ENCODE measurements around the gene ANKRD13C.
"Not testable (repeated sequence)": the region's sequence is repeated elsewhere in the genome, so short reads cannot be mapped to it uniquely, and the experiment has no call there.

ANKRD13C gene, protein sequence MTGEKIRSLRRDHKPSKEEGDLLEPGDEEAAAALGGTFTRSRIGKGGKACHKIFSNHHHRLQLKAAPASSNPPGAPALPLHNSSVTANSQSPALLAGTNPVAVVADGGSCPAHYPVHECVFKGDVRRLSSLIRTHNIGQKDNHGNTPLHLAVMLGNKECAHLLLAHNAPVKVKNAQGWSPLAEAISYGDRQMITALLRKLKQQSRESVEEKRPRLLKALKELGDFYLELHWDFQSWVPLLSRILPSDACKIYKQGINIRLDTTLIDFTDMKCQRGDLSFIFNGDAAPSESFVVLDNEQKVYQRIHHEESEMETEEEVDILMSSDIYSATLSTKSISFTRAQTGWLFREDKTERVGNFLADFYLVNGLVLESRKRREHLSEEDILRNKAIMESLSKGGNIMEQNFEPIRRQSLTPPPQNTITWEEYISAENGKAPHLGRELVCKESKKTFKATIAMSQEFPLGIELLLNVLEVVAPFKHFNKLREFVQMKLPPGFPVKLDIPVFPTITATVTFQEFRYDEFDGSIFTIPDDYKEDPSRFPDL

DNA sequence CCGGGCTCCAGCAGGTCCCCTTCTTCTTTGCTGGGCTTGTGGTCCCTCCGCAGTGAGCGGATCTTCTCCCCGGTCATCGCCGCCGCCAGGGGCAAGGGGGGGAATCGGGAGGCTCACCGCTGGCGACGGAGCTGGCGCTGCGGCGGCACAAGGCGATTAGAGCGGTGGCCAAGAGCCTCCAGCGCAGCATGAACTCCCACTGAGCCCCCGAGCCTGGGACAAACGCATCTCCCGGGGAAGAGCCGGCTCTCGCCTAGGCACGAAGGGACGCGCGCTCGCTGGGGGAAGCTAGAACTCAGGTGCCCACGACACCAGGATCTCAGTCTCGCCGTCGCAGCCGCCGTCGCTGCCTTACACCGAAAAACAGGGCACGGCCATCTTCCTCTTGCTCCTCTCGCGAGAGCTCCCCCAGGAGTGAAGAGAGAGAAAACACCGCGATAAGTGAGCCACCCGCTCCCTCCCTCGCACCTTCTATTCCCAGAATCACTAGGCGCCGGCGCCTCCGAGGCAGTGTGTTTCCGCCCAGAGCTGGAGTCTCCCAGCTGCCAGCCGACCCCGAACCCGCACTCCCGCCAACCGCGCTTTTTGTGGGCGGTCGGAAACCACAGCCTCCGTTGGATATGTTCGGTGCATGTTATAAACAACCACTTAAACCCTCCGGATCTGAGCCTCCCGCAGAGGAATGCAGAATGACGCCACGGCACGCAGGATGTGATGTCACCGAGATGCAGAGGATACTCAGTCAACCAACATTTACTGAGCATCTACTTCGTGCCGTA lies at the start of gene ANKRD13C:
TSS of gene ANKRD13C (minus strand) at position 391 of the 779 bp plus-strand sequence. CDS start at position 77, 314 bp downstream.
- no peak for DNase-seq

DNA sequence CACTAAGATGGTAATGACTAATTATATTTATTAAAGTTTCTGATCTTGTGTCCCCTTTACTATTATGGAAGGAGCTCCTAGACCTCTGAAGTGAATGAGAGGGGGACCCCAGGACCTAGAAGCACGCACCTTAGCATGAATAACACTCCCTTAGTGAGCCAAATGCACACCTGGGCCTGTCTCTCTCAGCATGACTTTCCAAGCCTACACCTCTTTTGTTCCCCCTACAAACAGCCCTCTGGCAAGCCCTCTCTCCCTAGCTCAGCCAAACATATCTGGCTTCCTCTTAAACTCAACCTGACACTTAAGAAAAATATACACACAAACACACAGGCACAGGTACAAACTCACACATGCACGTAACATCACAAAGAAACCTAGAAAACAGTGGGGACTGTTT lies 49.2 kb upstream of the ANKRD13C start:
- no peak for DNase-seq

DNA sequence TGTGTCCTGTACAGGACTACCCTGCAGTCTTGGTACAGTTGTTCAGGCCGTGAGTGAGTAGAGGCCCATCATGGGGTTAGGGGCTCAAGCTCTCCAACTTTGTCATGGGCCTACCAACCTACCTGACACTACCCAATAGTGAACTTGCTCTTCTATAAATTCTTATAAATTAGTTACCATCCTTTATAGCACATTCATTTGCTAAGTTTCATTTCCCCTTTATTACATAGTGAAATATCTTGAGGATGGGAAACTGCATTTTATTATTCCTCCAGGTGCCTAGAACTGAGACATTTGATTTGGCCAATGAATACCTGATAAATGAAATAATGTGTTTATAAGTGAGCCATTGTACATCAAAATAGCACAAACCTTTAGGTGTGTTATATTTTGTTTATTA lies 47.5 kb upstream of the ANKRD13C start:
- no peak for DNase-seq

DNA sequence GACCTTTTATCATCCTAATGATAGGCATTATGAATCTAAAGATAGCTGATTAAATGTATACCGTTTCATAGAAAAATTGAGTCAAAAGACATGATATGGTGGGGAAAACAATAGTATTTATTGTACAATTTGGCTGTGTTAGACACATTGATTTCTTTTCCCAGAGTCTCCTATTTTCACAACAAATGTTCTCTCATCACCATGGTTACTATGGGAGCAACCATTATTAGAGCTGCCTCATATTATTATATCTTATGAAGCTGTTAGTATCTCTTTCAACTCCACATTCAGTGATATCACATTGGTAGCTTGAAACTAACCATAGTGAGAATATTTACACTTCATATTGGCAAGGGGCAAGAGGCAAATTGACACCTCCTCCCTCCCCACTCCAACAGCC lies 45.8 kb upstream of the ANKRD13C start:
- no peak for DNase-seq

DNA sequence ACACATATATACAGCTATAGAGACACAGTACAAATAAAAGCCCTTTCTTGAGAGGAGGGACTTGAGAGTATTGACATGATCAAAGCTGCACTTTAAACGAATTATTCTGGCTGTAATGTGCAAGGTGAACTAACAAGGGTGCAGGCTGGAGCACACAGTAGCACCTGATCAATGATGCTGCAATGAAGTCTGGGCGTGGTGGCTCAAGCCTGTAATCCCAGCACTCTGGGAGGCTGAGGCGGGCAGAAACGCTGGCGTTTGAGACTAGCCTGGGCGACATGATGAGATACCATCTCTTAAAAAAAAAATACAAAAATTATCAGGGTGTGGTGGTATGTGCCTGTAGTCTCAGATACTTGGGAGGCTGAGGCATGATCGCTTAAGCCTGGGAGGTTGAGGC lies 42.5 kb upstream of the ANKRD13C start:
- no peak for DNase-seq

DNA sequence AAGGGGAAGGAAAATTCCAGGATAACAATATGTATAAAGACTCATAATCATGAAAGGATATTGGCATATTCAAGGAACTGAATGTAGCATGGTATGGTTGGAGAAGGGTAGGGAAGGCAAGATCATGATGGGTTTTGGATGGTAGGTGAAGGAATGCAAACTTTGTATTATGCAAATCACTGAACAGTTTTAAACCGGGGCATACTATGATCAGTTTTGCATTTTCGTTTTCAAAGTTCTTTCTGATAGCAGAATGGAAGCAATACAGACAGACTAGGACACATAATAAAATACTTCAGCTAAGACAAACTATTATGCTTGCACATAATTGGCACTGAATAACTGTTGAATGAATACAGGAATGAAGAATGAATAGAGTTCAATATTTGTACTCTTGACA lies 42.1 kb upstream of the ANKRD13C start:
- no peak for DNase-seq

DNA sequence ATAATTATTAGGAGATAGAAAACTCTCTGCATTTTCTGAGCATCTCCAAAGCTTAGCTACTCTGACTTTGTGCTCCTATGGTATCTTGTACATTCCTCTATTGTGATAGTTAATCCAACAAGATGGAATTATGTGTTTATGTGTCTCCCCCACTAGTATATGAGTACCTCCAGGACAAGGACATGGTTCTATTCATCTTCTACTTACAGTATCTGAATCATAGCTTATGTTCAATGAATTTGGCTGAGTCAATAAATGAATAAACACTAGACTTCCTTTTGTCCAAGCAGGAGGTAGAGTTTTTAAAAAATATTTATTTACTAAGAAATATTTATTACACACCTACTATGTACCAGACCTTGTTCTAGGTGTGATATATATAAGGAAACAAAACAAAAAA lies 38.1 kb upstream of the ANKRD13C start:
- DNase-seq: no peak

DNA sequence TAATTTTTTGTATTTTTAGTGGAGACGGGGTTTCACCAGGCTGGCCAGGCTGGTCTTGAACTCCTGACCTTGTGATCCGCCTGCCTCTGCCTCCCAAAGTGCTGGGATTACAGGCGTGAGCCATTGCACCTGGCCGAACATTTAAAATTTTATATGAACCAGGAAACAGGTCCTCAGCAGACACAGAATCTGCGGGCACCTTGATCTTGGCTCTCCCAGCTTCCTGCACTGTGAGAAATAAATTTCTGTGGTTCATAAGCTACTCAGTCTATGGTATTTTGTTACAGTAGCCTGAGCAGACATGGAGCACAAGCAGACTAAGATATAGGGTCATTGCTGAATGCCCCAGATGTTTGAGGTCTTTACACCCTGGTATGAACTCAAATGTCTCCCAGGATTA lies 33.0 kb upstream of the ANKRD13C start:
- DNase-seq: no peak

DNA sequence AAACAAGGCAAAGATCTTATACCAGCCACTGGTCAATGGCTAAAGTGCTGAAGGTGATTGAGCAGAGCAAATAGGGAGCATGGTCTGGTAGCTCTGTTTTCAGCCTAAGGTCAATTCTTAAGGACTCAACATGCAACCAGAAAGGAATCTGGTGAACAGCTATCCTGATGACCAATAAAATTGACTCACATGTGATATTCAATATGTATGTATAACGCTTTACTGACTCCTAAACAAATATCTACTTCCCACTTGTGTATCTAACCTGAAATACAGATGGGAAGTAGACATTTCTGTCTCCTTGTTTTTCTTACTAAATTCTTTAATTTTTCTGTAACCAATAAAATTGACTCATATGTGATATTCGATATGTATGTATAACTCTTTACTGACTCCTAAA lies 31.6 kb upstream of the ANKRD13C start:
- no peak for DNase-seq

DNA sequence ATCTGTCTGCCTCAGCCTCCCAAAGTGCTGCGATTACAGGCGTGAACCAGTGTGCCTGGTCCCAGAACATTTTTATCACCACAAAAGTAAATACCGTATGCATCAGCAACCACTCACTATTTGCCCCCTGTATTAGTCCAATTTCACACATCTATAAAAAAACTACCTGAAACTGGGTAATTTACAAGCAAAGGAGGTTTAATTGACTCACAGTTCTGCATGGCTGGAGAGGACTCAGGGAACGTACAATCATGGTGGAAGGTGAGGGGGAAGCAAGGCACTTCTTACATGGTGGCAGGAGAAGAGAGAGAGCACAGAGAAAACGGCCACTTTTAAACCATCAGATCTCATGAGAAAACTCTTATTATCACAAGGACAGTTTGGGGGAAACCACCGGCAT lies 31.0 kb upstream of the ANKRD13C start:
- DNase-seq: no peak

DNA sequence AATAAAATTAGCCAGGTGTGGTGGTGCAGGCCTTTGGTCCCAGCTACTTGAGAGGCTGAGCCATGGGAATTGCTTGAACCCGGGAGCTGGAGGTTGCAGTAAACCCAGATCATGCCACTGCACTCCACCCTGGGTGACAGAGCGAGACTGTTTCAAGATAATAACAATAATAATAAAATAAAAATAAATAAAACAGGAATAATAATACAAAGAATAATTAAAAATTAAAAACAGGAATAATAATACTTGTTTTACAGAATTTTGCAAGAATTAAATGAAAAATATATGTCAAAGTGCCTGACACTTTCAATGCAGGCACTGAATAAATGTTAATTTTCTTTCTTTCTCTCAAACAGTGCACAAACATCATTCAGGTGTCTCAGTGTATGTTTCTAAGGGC lies 30.0 kb upstream of the ANKRD13C start:
- DNase-seq: no peak

DNA sequence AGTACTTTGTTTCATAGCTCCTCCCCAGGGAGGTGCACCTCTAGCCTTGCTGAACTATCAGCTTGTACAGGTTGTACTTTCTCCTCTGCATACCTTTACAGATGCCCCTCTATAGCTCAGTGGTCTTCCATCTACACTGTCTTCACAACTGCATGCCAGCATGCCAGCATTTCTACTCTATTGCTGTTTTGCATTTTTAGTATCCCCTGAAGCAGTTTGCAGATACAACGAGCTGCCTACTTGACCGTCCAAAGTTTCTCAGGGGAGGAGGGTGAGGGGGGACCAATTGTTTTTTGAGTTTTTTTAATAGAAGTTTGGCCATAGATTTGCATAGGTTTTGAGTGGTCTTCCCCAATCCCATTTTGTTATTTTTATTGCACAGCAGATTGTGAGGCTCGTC lies 29.0 kb upstream of the ANKRD13C start:
- DNase-seq: no peak

DNA sequence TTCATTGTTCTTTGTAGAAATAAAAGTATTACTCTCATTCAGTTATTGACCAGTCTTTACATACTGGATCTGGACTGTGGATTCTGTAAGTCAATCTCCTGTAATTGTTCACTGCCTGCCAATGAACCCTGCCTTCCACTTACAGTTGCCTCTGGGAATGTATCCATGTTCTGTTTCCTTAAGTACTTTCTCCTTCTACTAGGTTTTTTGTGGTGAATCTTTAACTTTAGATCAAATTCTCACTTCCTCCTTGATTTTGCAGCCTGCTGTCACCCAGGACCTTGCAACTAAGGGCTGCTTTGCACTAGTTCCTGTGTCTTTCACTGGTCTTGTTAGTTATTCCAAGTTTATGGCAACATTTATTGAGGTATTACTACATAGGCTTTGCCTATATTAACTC lies 28.2 kb upstream of the ANKRD13C start:
- no peak for DNase-seq

DNA sequence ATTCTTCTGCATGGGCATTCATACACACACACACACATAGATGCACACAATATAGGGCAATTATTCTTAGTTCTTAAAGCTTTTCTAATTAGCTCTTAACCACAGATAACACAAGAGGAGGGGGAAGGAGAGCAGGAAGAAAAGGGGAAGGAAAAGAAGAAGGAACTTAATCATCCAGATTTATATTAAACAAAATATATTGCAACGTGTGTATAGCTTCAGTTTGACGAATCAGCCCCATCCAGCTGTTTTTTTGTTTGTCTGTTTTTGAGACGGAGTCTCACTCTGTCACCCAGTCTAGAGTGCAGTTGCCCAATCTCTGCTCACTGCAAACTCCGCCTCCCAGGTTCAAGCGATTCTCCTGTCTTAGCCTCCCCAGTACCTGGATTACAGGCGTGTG lies 21.7 kb upstream of the ANKRD13C start:
- DNase-seq: no peak

DNA sequence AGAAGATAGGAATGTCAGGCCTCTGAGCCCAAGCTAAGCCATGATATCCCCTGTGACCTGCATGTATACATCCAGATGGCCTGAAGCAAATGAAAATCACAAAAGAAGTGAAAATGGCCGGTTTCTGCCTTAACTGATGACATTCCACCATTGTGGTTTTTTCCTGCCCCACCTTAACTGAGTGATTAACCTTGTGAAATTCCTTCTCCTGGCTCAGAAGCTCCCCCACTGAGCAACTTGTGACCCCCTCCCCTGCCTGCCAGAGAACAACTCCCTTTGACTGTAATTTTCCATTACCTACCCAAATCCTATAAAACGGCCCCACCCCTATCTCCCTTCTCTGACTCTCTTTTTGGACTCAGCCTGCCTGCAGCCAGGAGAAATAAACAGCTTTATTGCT lies 19.1 kb upstream of the ANKRD13C start:
- DNase-seq: not testable (repeated sequence)

DNA sequence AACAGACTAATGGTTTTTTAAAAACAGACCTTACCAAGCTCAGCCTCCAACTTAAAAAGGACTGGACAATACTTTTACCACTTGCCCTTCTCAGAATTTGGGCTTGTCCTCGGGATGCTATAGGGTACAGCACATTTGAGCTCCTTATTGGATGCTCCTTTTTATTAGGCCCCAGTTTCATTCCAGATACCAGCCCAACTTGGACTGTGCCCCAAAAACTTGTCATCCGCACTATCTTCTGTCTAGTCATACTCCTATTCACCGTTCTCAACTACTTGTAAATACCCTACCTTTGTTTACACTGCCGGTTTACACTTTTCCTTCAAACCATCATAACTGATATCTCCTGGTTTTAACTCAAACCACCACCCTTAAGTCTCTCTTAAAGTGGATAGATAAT lies 17.9 kb upstream of the ANKRD13C start:
- DNase-seq: no peak

DNA sequence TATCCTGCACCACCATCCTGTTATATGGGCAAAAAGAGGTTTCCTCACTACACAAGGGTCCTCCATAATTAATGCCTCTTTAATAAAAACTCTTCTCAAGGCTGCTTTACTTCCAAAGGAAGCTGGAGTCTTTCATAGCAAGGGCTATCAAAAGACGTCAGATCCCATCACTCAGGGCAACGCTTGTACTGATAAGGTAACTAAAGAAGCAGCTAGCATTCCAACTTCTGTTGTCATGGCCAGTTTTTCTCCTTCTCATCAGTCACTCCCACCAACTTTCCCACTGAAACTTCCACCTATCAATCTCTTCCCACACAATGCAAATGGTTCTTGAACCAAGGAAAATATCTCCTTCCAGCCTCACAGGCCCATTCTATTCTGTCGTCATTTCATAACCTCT lies 17.1 kb upstream of the ANKRD13C start:
- not testable (repeated sequence) for DNase-seq

DNA sequence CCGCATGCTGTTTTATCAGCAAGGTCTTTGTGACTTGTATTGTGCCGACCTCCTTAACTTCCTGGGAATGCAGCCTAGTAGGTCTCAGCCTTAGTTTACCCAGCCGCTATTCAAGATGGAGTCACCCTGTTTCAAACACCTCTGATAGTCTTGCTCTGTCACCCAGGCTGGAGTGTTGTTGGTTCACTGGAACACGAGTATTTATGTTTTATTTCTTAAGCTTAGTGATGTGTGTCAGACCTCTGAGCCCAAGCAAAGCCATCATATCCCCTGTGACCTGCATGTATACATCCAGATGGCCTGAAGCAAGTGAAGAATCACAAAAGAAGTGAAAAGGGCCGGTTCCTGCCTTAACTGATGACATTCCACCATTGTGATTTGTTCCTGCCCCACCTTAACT lies 12.9 kb upstream of the ANKRD13C start:
- not testable (repeated sequence) for DNase-seq

DNA sequence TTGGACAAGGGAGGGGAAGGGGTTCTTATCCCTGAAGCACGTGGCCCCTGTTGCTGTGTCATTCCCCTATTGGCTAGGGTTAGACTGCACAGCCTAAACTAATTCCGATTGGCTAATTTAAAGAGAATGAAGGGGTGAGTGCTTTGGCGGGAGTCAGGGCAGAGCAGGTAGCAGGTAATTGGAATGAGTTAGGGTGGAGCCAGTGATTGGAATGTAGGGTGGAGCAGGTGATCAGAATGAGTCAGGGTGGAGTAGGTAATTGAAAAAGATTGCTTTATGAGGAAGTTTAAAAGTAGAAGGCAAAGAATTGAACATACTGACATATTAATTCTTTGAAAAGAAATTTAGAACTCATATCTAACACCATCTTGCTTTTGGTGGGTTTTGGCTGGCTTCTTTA lies 12.5 kb upstream of the ANKRD13C start:
- DNase-seq: not testable (repeated sequence)

DNA sequence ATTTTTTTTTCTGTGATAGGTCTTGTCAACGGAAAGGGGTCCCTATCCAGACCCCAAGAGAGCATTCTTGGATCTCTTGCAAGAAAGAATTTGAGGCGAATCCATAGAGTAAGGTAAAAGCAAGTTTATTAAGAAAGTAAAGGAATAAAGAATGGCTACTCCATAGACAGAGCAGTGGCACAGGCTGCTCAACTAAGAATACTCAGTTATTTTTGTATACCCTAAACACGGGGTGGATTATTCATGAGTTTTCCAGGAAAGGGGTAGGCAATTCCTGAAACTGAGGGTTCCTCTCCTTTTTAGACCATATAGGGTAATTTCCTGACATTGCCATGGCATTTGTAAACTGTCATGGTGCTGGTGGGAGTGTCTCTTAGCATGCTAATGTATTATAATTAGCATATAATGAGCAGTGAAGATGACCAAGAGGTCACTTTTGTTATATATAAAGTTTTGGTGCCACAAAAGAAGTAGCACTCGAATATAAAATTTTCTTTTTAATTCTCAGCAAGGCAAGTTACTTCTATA lies 12.0 kb upstream of the ANKRD13C start:
- not testable (repeated sequence) for DNase-seq

DNA sequence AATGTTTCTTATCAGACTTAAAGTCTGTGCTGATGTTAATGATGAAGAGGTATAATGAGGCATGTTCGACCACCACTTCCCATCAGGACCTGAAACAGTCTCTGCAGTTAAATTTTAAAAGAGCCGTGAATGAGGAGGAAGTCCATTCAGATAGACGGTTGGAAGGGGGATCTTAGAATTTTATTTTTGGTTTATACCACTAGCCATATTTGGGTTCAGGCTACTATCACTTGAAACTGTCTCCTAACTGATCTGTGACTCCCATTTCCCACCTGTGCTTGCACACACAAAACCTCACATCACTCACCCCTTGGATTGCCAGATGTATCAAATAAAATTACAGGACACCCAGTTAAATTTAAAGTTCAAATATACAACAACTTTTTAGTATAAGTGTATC lies 9.9 kb upstream of the ANKRD13C start:
- DNase-seq: no peak

DNA sequence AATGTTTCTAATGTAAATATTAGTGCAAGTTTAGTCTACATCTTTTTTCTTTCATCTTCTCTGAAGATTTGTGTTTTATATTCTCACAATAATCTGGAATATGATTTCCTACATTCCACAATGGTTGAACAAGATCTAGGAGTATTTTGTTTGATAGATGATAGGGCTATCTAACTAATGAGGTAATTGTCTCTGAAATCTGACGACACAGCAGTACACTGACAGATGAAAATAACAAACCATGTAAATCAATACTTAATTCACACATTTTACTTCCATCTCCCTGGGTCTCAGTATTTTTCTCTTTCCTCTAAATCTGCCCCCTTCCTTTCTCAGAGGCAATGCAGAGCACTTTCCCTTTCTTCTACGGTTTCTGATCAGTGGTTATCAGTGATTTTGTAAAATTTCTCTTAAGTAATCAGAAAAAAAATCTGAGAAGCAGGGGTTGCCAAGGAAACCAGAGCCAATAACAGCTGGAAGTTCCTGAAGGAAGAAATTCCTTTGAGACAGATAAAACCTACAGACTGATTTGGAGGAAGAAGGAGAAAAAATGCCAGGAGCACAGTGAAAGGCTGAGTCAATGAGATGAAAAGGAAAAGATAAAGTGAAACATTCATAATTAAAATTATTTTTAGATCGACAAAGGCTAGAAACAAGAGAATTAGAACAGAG lies 7.3 kb upstream of the ANKRD13C start:
- DNase-seq: no peak

DNA sequence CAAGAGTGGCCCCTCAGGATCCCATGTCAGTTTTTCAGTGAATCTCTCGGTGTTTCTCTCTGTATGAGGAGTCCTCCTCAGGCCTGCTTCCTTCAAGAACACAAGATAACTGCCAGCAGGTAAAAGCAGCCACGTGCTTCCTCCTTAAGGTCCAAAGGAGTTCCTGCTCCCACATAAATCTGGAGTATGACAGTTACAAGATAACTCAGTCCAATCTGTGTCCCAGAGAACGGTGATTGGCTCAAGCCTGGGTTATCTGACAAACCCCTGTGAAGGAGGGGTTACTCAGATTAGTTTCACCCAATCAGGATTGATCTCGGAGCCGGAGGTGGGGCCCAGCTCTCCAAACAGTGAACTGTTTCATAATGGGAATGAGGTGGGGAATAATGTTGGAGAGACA lies 5.8 kb upstream of the ANKRD13C start:
- DNase-seq: no peak

Data from cortex of kidney (tissue), 1 donor.